Osteocyte (in vitro differentiated cells): ENCODE measurements around the gene ZBTB7B. TPM values are rescaled to one million over a fixed set of nuclear protein-coding genes. Genes with fewer than 3 reads are reported as not detected.
A peak's percentile ranks its signal among the peaks of the same experiment; 100 is the strongest.

ENCODE experiments used
- DNase-seq: peaks from one replicate; pipeline ENCODE4 v3.0.0; 2021; ENCODE audit warnings: mixed read lengths; ENCODE audit not compliant: unreplicated experiment; ENCODE audit errors: extremely low spot score
- H3K27ac Mint-ChIP-seq: one replicate; pipeline ENCODE4 v1.8.0; 2021; ENCODE audit warnings: mild to moderate bottlenecking, mixed read lengths; ENCODE audit not compliant: unreplicated experiment
- H3K27me3 Mint-ChIP-seq: one replicate; pipeline ENCODE4 v1.8.0; 2021; ENCODE audit warnings: mixed read lengths; ENCODE audit not compliant: unreplicated experiment
- H3K36me3 Mint-ChIP-seq: one replicate; pipeline ENCODE4 v1.8.0; 2021; ENCODE audit warnings: mixed read lengths; ENCODE audit not compliant: unreplicated experiment
- H3K4me1 Mint-ChIP-seq: one replicate; pipeline ENCODE4 v1.8.0; 2021; ENCODE audit warnings: mixed read lengths; ENCODE audit not compliant: unreplicated experiment
- H3K4me3 Mint-ChIP-seq: one replicate; pipeline ENCODE4 v1.8.0; 2021; ENCODE audit warnings: mild to moderate bottlenecking, moderate library complexity, mixed read lengths; ENCODE audit not compliant: unreplicated experiment
- H3K9me3 Mint-ChIP-seq: one replicate; pipeline ENCODE4 v1.8.0; 2021; ENCODE audit warnings: mixed read lengths; ENCODE audit not compliant: unreplicated experiment
- CTCF ChIP-seq: fragments of 200-600 bp; sonication (generic); IDR thresholded peaks from 2 replicates; pipeline ENCODE4 v1.5.0; 2021; ENCODE audit warnings: antibody characterized with exemption, mild to moderate bottlenecking, moderate library complexity
- total RNA-seq: library from RNA; stranded (reverse); gene quantifications from 2 replicates; pipeline ENCODE4 v1.2.1, GENCODE V29; 2021

The ZBTB7B gene
- total RNA-seq, 1 donor from 2014 or later, result 37.8 TPM

GRCh38 chr1:154971341-154971998, 31.1 kb upstream of the ZBTB7B start:
- no peak for TF ChIP-seq CTCF
- no peaks in the 10 kb centered on the region for H3K27me3 Mint-ChIP-seq
- H3K4me3 Mint-ChIP-seq, result no peak overlapping the region
- H3K9me3 Mint-ChIP-seq, result no peaks in the 10 kb centered on the region
- no peak overlapping the region for H3K27ac Mint-ChIP-seq
- peaks cover 45% of the 10 kb centered on the region for H3K4me1 Mint-ChIP-seq
- peaks cover 7% of the 10 kb centered on the region for H3K36me3 Mint-ChIP-seq
- no peak for DNase-seq

GRCh38 chr1:154972213-154972516, 30.4 kb upstream of the ZBTB7B start:
- Mint-ChIP-seq H3K27ac (no peak overlapping the region), H3K9me3 (no peaks in the 10 kb centered on the region), H3K36me3 (peaks cover 4% of the 10 kb centered on the region), H3K27me3 (no peaks in the 10 kb centered on the region), H3K4me3 (no peak overlapping the region), H3K4me1 (peaks cover 45% of the 10 kb centered on the region)
- no peak for TF ChIP-seq CTCF
- DNase-seq, result no peak

GRCh38 chr1:154972517-154973343, 29.9 kb upstream of the ZBTB7B start:
- peaks cover 4% of the 10 kb centered on the region for H3K36me3 Mint-ChIP-seq
- no peak for TF ChIP-seq CTCF
- peak; percentile 92 for DNase-seq
- H3K27me3 Mint-ChIP-seq, result no peaks in the 10 kb centered on the region
- no peaks in the 10 kb centered on the region for H3K9me3 Mint-ChIP-seq
- no peak overlapping the region for H3K4me3 Mint-ChIP-seq
- H3K4me1 Mint-ChIP-seq, result peaks cover 45% of the 10 kb centered on the region
- no peak overlapping the region for H3K27ac Mint-ChIP-seq

- Mint-ChIP-seq H3K4me3 (no peak overlapping the region), H3K4me1 (peaks cover 37% of the 10 kb centered on the region), H3K36me3 (no peaks in the 10 kb centered on the region), H3K9me3 (no peaks in the 10 kb centered on the region), H3K27ac (no peak overlapping the region), H3K27me3 (no peaks in the 10 kb centered on the region)
- DNase-seq, result peak; percentile 97
- TF ChIP-seq CTCF, result peak; percentile 35
Measured at GRCh38 chr1:154973344-154974101, 29.1 kb upstream of the ZBTB7B start.
